AG04450 (cell line): ENCODE measurements around the gene ATP1A1. TPM values are rescaled to one million over a fixed set of nuclear protein-coding genes. Genes with fewer than 3 reads are reported as not detected.

Experiments used
- CTCF ChIA-PET: fragments of 300-600, 350-600 bp; formaldehyde crosslinking; extraction: SDS; loops from one replicate; lab custom pipeline; 2022; ENCODE audit warnings: antibody characterized with exemption, inconsistent platforms; lab: Charles Lee
- POLR2A ChIA-PET: fragments of 350-600 bp; formaldehyde crosslinking; extraction: SDS; loops from one replicate; lab custom pipeline; 2021; ENCODE audit warnings: antibody characterized with exemption, inconsistent platforms; lab: Yijun Ruan, JAX
- DNase-seq: peaks from one replicate; pipeline ENCODE4 v3.0.0-alpha.2; 2011; ENCODE audit warnings: low read depth, low spot score
- H3K27ac ChIP-seq: one replicate; pipeline ENCODE4 v1.5.1; 2012; ENCODE audit warnings: low read depth, low read length, control low read depth
- H3K27me3 ChIP-seq: one replicate; pipeline ENCODE4 v1.6.0; 2012; ENCODE audit warnings: low read length; ENCODE audit not compliant: control insufficient read depth, insufficient read depth
- H3K4me3 ChIP-seq: 2 replicates; pipeline ENCODE4 v1.5.1; 2011; ENCODE audit warnings: mild to moderate bottlenecking, low read depth, low read length, control low read depth
- H3K9me3 ChIP-seq: 2 replicates; pipeline ENCODE4 v1.5.1; 2012; ENCODE audit warnings: low read length; ENCODE audit not compliant: control insufficient read depth, insufficient read depth
- polyA plus RNA-seq: library from polyadenylated mRNA; depleted of rRNA; stranded (reverse); fragments of >200 nt; gene quantifications from 2 replicates; pipeline ENCODE4 v1.2.3, GENCODE V29; 2011
- TF ChIP-seq, protein P1 (sequence below): IDR thresholded peaks from 2 replicates; pipeline ENCODE4 v1.5.1; 2011; ENCODE audit warnings: low read depth, low read length, control low read depth, inconsistent platforms

The ATP1A1 gene
- polyA plus RNA-seq, 1 experiment, result 194 TPM

DNA sequence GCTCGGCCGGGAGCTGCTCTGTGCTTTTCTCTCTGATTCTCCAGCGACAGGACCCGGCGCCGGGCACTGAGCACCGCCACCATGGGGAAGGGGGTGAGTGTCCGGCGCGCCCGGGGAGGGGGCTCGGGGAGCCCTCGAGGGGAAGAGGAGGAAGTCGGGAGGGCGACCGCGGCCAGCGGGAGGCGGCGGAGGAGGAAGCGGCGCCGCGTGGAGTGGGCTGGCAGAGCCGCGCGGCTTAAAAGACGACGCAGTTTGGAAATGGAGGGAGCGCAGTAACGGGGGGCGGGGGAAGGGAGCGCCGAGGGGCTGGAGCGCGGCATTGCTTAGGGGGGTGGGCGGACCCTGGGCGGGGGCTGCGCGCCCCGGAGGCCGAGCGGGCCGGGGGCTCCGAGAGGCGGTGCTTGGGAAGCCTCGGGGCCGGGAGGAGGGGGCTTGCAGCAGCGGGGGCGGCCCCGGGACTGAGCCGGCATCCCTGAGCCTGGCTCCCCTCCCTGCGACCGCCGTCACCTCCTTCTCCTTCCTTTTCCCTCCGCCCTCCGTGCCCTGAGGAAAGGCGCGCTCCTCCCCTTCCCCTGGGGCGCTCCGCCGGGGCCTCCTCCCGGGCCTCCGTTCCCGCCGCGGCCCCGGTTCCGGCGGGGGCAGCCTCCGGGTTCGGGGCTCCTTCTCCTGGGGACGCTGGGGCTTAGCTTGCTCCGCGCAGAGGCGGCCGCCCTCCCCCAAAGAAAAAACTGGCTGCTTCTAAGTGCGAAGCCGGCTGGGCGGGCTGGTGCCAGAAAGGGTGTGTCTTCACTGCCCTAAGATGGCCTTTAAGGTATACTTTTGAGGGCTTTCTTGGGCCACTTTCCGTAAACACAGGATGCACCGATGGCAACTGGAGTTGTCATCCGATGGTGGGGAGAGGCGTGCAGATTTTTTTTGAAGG, 648 bp downstream of the ATP1A1 start:
- TF ChIP-seq, protein P1, sequence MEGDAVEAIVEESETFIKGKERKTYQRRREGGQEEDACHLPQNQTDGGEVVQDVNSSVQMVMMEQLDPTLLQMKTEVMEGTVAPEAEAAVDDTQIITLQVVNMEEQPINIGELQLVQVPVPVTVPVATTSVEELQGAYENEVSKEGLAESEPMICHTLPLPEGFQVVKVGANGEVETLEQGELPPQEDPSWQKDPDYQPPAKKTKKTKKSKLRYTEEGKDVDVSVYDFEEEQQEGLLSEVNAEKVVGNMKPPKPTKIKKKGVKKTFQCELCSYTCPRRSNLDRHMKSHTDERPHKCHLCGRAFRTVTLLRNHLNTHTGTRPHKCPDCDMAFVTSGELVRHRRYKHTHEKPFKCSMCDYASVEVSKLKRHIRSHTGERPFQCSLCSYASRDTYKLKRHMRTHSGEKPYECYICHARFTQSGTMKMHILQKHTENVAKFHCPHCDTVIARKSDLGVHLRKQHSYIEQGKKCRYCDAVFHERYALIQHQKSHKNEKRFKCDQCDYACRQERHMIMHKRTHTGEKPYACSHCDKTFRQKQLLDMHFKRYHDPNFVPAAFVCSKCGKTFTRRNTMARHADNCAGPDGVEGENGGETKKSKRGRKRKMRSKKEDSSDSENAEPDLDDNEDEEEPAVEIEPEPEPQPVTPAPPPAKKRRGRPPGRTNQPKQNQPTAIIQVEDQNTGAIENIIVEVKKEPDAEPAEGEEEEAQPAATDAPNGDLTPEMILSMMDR, result no peak
- peak overlapping the region; percentile 80 for H3K4me3 ChIP-seq
- peak overlapping the region; percentile 57 for H3K27ac ChIP-seq
- H3K27me3 ChIP-seq, result peaks cover 14% of the 10 kb centered on the region
- ChIA-PET CTCF (interaction anchor here (0.7 to 2.3 kb wide), 3 partner anchors 45 to 126 kb away, joined by 3 to 9 read pairs (median 4); no protein-coding TSS in a partner anchor), POLR2A (interaction anchor here (0.7 to 1.5 kb wide), 4 partner anchors 15 to 173 kb away, joined by 3 to 4 read pairs (median 3); no protein-coding TSS in a partner anchor)
- peaks cover 3% of the 10 kb centered on the region; the same call in 1 of the 2 replicates for H3K9me3 ChIP-seq
- DNase-seq, result no peak

DNA sequence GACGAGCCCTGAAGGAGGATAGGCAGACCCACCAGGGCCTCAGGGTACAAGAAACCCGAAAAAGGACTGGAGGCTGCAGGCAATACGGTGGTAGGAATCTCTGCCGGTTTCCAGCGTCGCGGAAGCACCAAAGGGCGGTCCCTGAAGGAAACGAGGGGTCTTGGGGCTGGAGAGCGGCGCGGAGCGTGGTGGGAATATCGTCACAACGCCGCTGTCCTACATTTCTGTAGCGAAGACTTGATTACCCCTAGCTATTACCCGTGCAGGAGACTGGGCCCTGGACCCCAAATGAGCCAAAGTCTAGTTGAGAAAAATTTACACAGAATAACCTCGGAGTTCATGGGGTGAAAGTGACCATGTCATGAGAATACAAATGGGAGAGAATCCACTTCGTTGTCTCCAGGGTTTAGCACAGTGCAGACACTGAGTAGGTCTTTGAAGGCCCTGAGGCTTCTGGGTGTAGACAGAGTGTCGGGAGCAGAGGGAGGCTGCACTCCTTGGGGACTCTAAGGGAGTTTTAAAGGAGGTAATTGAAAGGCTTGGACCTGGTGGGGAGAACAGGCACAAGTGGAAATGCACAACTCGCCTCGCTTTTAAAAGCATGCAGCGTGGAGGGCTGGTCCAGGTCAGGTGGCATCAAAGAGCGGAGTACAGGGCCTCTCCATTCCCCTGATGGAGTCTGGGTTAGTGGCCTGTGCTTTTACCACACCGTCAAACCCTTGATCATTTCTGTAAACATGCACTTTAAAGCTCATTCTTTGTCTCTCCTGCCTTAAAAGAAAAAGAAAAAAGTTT, 1.5 kb downstream of the ATP1A1 start:
- ChIA-PET CTCF (interaction anchor here (2.3 kb wide), 1 partner anchor 111 kb away, joined by 9 read pairs; no protein-coding TSS in a partner anchor), POLR2A (no interaction called here)
- Histone ChIP-seq H3K27me3 (peaks cover 13% of the 10 kb centered on the region), H3K4me3 (peak overlapping the region; percentile 80), H3K9me3 (peaks cover 3% of the 10 kb centered on the region; the same call in 1 of the 2 replicates), H3K27ac (peak overlapping the region; percentile 34)
- TF ChIP-seq, protein P1, result no peak
- DNase-seq, result no peak

DNA sequence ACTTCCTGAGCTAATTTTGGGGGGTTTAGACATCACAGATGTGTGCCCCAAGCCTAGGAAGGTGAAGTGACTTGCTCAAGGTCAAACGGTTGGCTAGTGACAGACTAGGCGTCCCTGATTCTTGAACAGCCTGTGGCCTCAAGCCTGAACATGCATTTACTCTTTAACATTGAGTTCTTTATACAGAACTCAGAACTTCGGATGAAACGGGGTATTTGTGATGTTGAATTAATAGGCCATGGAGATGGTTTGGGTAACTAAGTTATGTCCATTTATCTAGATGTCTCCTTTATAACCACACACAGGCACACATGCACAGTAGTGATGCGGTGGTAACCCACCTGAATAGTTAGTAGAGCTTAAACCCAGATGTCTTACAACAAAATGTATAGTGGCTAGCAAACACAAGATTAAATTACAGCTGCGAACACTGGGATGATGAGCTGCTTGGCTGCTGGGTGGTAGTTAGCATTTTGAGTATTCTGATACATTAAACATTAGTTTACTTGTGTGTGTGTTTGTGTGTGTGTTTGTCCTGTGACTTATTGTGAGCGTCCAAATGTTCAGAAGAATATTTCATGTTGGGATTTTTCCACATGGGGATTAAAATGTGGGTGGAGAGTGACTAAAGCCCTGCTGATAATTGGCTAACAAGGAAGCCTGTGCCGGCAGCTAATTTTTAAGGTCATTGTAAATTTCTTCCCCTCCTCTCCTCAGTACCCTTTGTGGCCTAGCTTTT, 2.3 kb downstream of the ATP1A1 start:
- H3K9me3 ChIP-seq, result peaks cover 3% of the 10 kb centered on the region; the same call in 1 of the 2 replicates
- TF ChIP-seq, protein P1, result no peak
- ChIA-PET CTCF (interaction anchor here (0.6 to 2.8 kb wide), 4 partner anchors 110 to 223 kb away, joined by 3 to 12 read pairs (median 6); no protein-coding TSS in a partner anchor), POLR2A (interaction anchor here (1.0 kb wide), 1 partner anchor 43 kb away, joined by 4 read pairs; no protein-coding TSS in a partner anchor)
- DNase-seq, result no peak
- H3K27ac ChIP-seq, result no peak overlapping the region
- peaks cover 9% of the 10 kb centered on the region for H3K27me3 ChIP-seq
- peak overlapping the region; percentile 80 for H3K4me3 ChIP-seq

DNA sequence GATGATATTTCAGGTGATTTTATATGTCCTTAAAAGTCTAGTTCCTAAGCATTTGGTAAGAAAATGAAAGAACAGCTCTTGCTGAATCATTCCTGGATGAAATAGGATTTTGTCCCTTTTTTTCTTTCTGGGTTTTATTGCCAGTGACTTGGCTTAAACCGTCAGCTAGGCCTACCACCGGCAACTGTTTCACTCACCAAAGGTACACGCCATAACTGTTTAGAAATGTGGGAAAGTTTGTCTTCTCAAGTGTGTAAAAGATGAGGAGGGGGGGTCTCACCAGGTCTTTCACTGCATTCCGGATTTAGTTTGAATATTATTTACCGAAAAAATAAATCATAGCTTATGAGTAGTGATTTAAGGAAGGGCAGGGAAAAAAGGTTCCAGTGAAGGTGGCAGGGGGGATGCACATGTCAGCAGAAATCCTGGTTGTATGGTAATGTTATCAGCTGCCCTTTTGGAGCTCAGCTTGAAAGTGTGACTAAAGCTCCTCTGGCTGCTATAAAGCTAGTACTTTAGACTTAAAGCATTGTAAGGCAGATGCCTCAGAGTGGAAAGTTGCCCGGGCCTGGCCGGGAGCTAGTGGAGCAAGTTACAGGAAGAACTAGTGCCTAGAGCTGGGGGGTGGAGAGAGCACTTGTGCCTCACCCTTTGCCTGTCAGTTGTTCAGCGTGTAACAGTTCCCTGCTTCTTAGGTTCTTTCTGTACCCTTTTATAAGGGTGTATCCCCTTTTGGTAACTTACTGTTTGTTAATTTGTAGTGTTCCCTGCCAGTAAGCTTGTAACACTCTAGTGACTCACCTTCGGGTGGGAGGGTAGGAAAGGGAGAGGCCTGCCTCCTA, 3.1 kb downstream of the ATP1A1 start:
- Histone ChIP-seq H3K4me3 (peak overlapping the region; percentile 15; the same call in 1 of the 2 replicates), H3K27me3 (peaks cover 7% of the 10 kb centered on the region), H3K27ac (peak overlapping the region; percentile 60), H3K9me3 (peaks cover 3% of the 10 kb centered on the region; the same call in 1 of the 2 replicates)
- ChIA-PET CTCF (interaction anchor here (0.6 to 2.8 kb wide), 3 partner anchors 109 to 224 kb away, joined by 3 to 12 read pairs (median 4); no protein-coding TSS in a partner anchor), POLR2A (interaction anchor here (1.0 kb wide), 1 partner anchor 42 kb away, joined by 4 read pairs; no protein-coding TSS in a partner anchor)
- no peak for DNase-seq
- TF ChIP-seq, protein P1, result no peak
